IPS-11a (cell line): ENCODE data around the gene ARFIP2.

Experiments used
- H3K4me3 ChIP-seq: one replicate; pipeline ENCODE4 v1.5.1; 2013; ENCODE audit warnings: low read depth, low read length, control low read depth

ARFIP2 gene

GRCh38 chr11:6448574-6448973 is 32.6 kb downstream of the ARFIP2 start:
- H3K4me3 ChIP-seq = no peak overlapping the region

GRCh38 chr11:6443269-6444003 is 37.7 kb downstream of the ARFIP2 start:
- H3K4me3 ChIP-seq = no peak overlapping the region

- H3K4me3 ChIP-seq = no peak overlapping the region
Observed at GRCh38 chr11:6442441-6442840, 38.7 kb downstream of the ARFIP2 start.

- H3K4me3 ChIP-seq = no peak within 1 kb of the TSS
Observed at GRCh38 chr11:6440906-6441358, 40.2 kb downstream of the ARFIP2 start, which contains the start of gene HPX. TSS of gene HPX (minus strand) at chr11:6440987. CDS start at chr11:6440963, 24 bp downstream.

GRCh38 chr11:6438979-6439571 is 42.1 kb downstream of the ARFIP2 start:
- H3K4me3 ChIP-seq = no peak overlapping the region

GRCh38 chr11:6437993-6438392 is 43.1 kb downstream of the ARFIP2 start:
- no peak overlapping the region for H3K4me3 ChIP-seq

- no peak overlapping the region for H3K4me3 ChIP-seq
Observed at GRCh38 chr11:6437423-6437822, 43.7 kb downstream of the ARFIP2 start.

- H3K4me3 ChIP-seq = no peak overlapping the region
Observed at GRCh38 chr11:6433998-6434660, 47.0 kb downstream of the ARFIP2 start.

GRCh38 chr11:6431861-6432260 is 49.3 kb downstream of the ARFIP2 start:
- no peak overlapping the region for H3K4me3 ChIP-seq

- H3K4me3 ChIP-seq = no peak overlapping the region
Observed at GRCh38 chr11:6427516-6427915, 53.6 kb downstream of the ARFIP2 start.
